ENCODE data around the gene ZNF277. TPM values are rescaled to one million over a fixed set of nuclear protein-coding genes. Genes with fewer than 3 reads are reported as not detected.

Gene ZNF277
- total RNA-seq, 1 experiment from 2014 or later = 21.3 TPM

DNA sequence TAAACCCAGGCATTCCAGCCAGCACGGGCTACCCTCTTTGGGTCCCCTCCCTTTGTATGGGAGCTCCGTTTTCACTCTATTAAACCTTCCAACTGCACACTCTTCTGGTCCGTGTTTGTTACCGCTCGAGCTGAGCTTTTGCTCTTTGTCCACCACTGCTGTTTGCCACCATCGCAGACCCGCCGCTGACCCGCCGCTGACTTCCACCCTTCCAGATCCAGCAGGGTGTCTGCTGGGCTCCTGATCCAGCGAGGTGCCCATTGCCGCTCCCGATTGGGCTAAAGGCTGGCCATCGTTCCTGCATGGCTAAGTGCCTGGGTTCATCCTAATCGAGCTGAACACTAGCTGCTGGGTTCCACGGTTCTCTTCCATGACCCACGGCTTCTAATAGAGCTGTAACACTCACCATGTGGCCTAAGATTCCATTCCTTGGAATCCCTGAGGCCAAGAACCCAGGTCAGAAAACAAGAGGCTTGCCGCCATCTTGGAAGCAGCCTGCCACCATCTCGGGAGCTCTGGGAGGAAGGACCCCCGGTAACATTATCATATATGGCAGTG is 14.5 kb downstream of the ZNF277 start:
- Histone ChIP-seq H3K4me1 (ENCODE audit: control insufficient read depth in 1 of 2, insufficient read depth in 2 of 2, low read length in 2 of 2) (no peaks in the 10 kb centered on the region), H3K9me2 (ENCODE audit: insufficient read depth) (no peaks in the 10 kb centered on the region), H3K27ac (ENCODE audit: low read depth, low read length) (no peak overlapping the region), H3K9ac (ENCODE audit: low read length) (no peak overlapping the region), H4K20me1 (ENCODE audit: insufficient read depth) (no peaks in the 10 kb centered on the region), H3K4me3 (replicated peaks in 1 of 2; ENCODE audit: low read depth in 1 of 2, low read length in 2 of 2) (no peak overlapping the region), H3K9me3 (ENCODE audit: control insufficient read depth in 1 of 2, insufficient read depth in 1 of 2, low read depth in 1 of 2, low read length in 2 of 2) (no peaks in the 10 kb centered on the region), H3K36me3 (ENCODE audit: control insufficient read depth in 1 of 2, insufficient read depth in 2 of 2, low read length in 2 of 2) (no peaks in the 10 kb centered on the region), H3K79me2 (ENCODE audit: insufficient read depth, low read length) (peaks cover 7% of the 10 kb centered on the region; the same call in 1 of the 2 replicates), H2AFZ (ENCODE audit: low read depth, low read length, poor library complexity, severe bottlenecking) (no peak overlapping the region), H3K4me2 (ENCODE audit: low read length) (no peak overlapping the region), H3K27me3 (ENCODE audit: insufficient read depth, low read length) (no peaks in the 10 kb centered on the region)
- RAD21 ChIA-PET (ENCODE audit: low non-redundant PET in 1 of 2, low total read pairs in 2 of 2, uncharacterized antibody in 2 of 2, unreplicated experiment in 2 of 2) = no interaction called here
- no TSS peak for BruUV-seq (replicated peaks)
- POLR2A ChIA-PET = no interaction called here
- no peak for ATAC-seq
- intact Hi-C loops (cut with micrococcal nuclease) = no loop called here
- no peak for TF ChIP-seq TCF7L2 (IDR thresholded peaks at IDR 0.05; ENCODE audit: borderline replicate concordance, extremely low read depth, insufficient read depth, insufficient read length)
- TF ChIP-seq EGR1 (IDR thresholded peaks at IDR 0.05; ENCODE audit: low read depth) = no peak
- TF ChIP-seq, protein P1, sequence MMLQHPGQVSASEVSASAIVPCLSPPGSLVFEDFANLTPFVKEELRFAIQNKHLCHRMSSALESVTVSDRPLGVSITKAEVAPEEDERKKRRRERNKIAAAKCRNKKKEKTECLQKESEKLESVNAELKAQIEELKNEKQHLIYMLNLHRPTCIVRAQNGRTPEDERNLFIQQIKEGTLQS (IDR thresholded peaks at IDR 0.05) = no peak
- no peak for TF ChIP-seq EZH2phosphoT487 (IDR thresholded peaks at IDR 0.05; ENCODE audit: borderline replicate concordance)
- TF ChIP-seq, protein P2, sequence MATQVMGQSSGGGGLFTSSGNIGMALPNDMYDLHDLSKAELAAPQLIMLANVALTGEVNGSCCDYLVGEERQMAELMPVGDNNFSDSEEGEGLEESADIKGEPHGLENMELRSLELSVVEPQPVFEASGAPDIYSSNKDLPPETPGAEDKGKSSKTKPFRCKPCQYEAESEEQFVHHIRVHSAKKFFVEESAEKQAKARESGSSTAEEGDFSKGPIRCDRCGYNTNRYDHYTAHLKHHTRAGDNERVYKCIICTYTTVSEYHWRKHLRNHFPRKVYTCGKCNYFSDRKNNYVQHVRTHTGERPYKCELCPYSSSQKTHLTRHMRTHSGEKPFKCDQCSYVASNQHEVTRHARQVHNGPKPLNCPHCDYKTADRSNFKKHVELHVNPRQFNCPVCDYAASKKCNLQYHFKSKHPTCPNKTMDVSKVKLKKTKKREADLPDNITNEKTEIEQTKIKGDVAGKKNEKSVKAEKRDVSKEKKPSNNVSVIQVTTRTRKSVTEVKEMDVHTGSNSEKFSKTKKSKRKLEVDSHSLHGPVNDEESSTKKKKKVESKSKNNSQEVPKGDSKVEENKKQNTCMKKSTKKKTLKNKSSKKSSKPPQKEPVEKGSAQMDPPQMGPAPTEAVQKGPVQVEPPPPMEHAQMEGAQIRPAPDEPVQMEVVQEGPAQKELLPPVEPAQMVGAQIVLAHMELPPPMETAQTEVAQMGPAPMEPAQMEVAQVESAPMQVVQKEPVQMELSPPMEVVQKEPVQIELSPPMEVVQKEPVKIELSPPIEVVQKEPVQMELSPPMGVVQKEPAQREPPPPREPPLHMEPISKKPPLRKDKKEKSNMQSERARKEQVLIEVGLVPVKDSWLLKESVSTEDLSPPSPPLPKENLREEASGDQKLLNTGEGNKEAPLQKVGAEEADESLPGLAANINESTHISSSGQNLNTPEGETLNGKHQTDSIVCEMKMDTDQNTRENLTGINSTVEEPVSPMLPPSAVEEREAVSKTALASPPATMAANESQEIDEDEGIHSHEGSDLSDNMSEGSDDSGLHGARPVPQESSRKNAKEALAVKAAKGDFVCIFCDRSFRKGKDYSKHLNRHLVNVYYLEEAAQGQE (IDR thresholded peaks at IDR 0.05; ENCODE audit: low read depth) = no peak
- TF ChIP-seq, protein P3, sequence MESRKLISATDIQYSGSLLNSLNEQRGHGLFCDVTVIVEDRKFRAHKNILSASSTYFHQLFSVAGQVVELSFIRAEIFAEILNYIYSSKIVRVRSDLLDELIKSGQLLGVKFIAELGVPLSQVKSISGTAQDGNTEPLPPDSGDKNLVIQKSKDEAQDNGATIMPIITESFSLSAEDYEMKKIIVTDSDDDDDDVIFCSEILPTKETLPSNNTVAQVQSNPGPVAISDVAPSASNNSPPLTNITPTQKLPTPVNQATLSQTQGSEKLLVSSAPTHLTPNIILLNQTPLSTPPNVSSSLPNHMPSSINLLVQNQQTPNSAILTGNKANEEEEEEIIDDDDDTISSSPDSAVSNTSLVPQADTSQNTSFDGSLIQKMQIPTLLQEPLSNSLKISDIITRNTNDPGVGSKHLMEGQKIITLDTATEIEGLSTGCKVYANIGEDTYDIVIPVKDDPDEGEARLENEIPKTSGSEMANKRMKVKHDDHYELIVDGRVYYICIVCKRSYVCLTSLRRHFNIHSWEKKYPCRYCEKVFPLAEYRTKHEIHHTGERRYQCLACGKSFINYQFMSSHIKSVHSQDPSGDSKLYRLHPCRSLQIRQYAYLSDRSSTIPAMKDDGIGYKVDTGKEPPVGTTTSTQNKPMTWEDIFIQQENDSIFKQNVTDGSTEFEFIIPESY (IDR thresholded peaks at IDR 0.05; ENCODE audit: extremely low read depth, insufficient replicate concordance, low read length) = no peak
- TF ChIP-seq ELF1 (IDR thresholded peaks at IDR 0.05; ENCODE audit: borderline replicate concordance, low read depth) = no peak
- TF ChIP-seq SIN3A (IDR thresholded peaks at IDR 0.05; ENCODE audit: low read depth) = no peak
- no peak for TF ChIP-seq CBX3 (IDR thresholded peaks at IDR 0.05; ENCODE audit: low read depth)
- no peak for TF ChIP-seq EZH2 (IDR thresholded peaks at IDR 0.05)
- TF ChIP-seq RAD21 (IDR thresholded peaks at IDR 0.05; ENCODE audit: low read depth) = no peak
- no peak for TF ChIP-seq ZNF274 (IDR thresholded peaks at IDR 0.05; ENCODE audit: low read depth, low read length)
- CTCF ChIA-PET = no interaction called here
- DNase-seq (ENCODE audit: low read depth, low spot score) = no peak

Measured in HCT116 (cell line).